Measurements from ENCODE around the gene TBC1D20. TPM values are rescaled to one million over a fixed set of nuclear protein-coding genes. Genes with fewer than 3 reads are reported as not detected.

Gene TBC1D20
- total RNA-seq, 1 experiment from 2014 or later: 18.7 TPM

GRCh38 chr20:412081-412480 is 50.3 kb downstream of the TBC1D20 start:
- intact Hi-C loops (cut with micrococcal nuclease; ENCODE audit: unreplicated experiment): no loop called here
- BruUV-seq (replicated peaks): no TSS peak
- H3K4me1 Mint-ChIP-seq (ENCODE audit: low read depth, unreplicated experiment): peaks cover 40% of the 10 kb centered on the region
- peaks cover 91% of the 10 kb centered on the region for H3K36me3 Mint-ChIP-seq (ENCODE audit: insufficient read depth, unreplicated experiment)
- H3K27me3 Mint-ChIP-seq (ENCODE audit: unreplicated experiment): no peaks in the 10 kb centered on the region
- TF ChIP-seq, protein P1, sequence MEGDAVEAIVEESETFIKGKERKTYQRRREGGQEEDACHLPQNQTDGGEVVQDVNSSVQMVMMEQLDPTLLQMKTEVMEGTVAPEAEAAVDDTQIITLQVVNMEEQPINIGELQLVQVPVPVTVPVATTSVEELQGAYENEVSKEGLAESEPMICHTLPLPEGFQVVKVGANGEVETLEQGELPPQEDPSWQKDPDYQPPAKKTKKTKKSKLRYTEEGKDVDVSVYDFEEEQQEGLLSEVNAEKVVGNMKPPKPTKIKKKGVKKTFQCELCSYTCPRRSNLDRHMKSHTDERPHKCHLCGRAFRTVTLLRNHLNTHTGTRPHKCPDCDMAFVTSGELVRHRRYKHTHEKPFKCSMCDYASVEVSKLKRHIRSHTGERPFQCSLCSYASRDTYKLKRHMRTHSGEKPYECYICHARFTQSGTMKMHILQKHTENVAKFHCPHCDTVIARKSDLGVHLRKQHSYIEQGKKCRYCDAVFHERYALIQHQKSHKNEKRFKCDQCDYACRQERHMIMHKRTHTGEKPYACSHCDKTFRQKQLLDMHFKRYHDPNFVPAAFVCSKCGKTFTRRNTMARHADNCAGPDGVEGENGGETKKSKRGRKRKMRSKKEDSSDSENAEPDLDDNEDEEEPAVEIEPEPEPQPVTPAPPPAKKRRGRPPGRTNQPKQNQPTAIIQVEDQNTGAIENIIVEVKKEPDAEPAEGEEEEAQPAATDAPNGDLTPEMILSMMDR (IDR thresholded peaks at IDR 0.05; ENCODE audit: unreplicated experiment): no peak
- CTCF ChIA-PET: no interaction called here
- peak overlapping the region; percentile 23 for H3K27ac Mint-ChIP-seq (ENCODE audit: unreplicated experiment)
- no peak for DNase-seq
- no peaks in the 10 kb centered on the region for H3K9me3 Mint-ChIP-seq (ENCODE audit: low read depth, unreplicated experiment)
- no peak overlapping the region for H3K4me3 Mint-ChIP-seq (ENCODE audit: low read depth, unreplicated experiment)

DNA sequence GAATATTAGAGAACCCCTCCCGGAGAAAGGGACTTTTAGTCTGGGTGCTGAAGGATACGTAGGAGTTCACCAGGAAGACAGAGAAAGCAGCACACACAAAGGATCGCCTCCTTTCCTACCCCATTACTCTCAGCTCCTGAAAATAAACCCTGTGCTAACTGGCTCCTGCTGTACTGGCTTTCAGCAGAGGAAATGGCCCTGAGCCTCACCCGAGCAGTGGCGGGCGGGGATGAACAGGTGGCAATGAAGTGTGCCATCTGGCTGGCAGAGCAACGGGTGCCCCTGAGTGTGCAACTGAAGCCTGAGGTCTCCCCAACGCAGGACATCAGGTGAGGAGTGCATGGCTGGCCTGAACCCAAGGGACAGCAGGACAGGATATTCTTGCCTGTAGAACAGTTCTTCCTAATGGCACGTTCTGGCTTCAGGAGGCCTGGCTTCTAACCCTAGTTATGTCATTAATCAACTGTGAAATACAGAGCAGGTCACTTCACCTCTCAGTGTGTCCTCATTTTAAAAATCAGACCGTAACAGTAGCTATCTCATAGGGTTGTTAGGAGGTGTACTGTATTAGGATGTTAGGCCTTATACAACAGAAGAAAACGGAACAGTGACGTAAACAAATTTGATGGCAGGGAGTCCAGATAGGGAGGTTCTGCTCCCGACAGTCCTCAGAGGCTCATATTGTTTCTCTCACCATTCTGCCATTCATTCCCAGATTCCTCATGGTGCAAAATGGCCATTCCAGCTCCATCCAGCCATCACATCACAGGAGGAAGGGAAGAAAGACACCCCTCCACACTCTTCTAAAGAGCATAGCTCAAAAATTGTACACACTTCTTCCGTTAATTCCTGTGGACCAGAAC is 52.4 kb downstream of the TBC1D20 start:
- DNase-seq: no peak
- peaks cover 80% of the 10 kb centered on the region for H3K36me3 Mint-ChIP-seq (ENCODE audit: insufficient read depth, unreplicated experiment)
- H3K27ac Mint-ChIP-seq (ENCODE audit: unreplicated experiment): peak overlapping the region; percentile 97
- CTCF ChIA-PET: interaction anchor here (0.7 to 1.0 kb wide), 2 partner anchors 47 to 48 kb away, joined by 3 read pairs; no protein-coding TSS in a partner anchor
- H3K4me1 Mint-ChIP-seq (ENCODE audit: low read depth, unreplicated experiment): peaks cover 47% of the 10 kb centered on the region
- peak overlapping the region; percentile 80 for H3K4me3 Mint-ChIP-seq (ENCODE audit: low read depth, unreplicated experiment)
- TF ChIP-seq, protein P1 (IDR thresholded peaks at IDR 0.05; ENCODE audit: unreplicated experiment): no peak
- intact Hi-C loops (cut with micrococcal nuclease; ENCODE audit: unreplicated experiment): loop anchor here (5.0 kb wide), 1 partner anchor 48 kb away; no protein-coding TSS in a partner anchor
- no peaks in the 10 kb centered on the region for H3K9me3 Mint-ChIP-seq (ENCODE audit: low read depth, unreplicated experiment)
- no peaks in the 10 kb centered on the region for H3K27me3 Mint-ChIP-seq (ENCODE audit: unreplicated experiment)
- BruUV-seq (replicated peaks): TSS peak; percentile 35

GRCh38 chr20:408843-409696 is 53.3 kb downstream of the TBC1D20 start:
- BruUV-seq (replicated peaks): no TSS peak
- no peak for DNase-seq

More at GRCh38 chr20:408843-409696, 53.3 kb downstream of the TBC1D20 start:
- peaks cover 76% of the 10 kb centered on the region for H3K36me3 Mint-ChIP-seq (ENCODE audit: insufficient read depth, unreplicated experiment)
- CTCF ChIA-PET: interaction anchor here (1.0 kb wide), 1 partner anchor 47 kb away, joined by 3 read pairs; no protein-coding TSS in a partner anchor
- no peaks in the 10 kb centered on the region for H3K27me3 Mint-ChIP-seq (ENCODE audit: unreplicated experiment)
- no peaks in the 10 kb centered on the region for H3K9me3 Mint-ChIP-seq (ENCODE audit: low read depth, unreplicated experiment)
- H3K27ac Mint-ChIP-seq (ENCODE audit: unreplicated experiment): peak overlapping the region; percentile 97
- H3K4me3 Mint-ChIP-seq (ENCODE audit: low read depth, unreplicated experiment): peak overlapping the region; percentile 80
- TF ChIP-seq, protein P1 (IDR thresholded peaks at IDR 0.05; ENCODE audit: unreplicated experiment): no peak
- intact Hi-C loops (cut with micrococcal nuclease; ENCODE audit: unreplicated experiment): loop anchor here (5.0 kb wide), 1 partner anchor 47 kb away; no protein-coding TSS in a partner anchor
- peaks cover 44% of the 10 kb centered on the region for H3K4me1 Mint-ChIP-seq (ENCODE audit: low read depth, unreplicated experiment)
